ACC112 (cell line): ENCODE measurements around the gene FAM180A.

ENCODE experiments used
- H2AFZ ChIP-seq: fragments of 200-600 bp; sonication (generic); one replicate; pipeline ENCODE4 v1.6.0; 2017; ENCODE audit warnings: antibody characterized with exemption, low read length; ENCODE audit not compliant: unreplicated experiment
- H3K27ac ChIP-seq: fragments of 200-600 bp; sonication (generic); 2 replicates; pipeline ENCODE4 v1.5.1; 2014; ENCODE audit warnings: low read depth, mild to moderate bottlenecking, antibody characterized with exemption, low read length, moderate library complexity
- H3K27me3 ChIP-seq: fragments of 200-600 bp; sonication (generic); 2 replicates; pipeline ENCODE4 v1.6.1; 2014; ENCODE audit warnings: mild to moderate bottlenecking, antibody characterized with exemption, low read length, moderate library complexity, mixed read lengths; ENCODE audit not compliant: insufficient read depth
- H3K36me3 ChIP-seq: fragments of 200-600 bp; sonication (generic); 2 replicates; pipeline ENCODE4 v1.6.1; 2016; ENCODE audit warnings: mild to moderate bottlenecking, antibody characterized with exemption, low read length, moderate library complexity, mixed read lengths; ENCODE audit not compliant: insufficient read depth
- H3K4me1 ChIP-seq: fragments of 200-600 bp; sonication (generic); one replicate; pipeline ENCODE4 v1.6.1; 2016; ENCODE audit warnings: low read length, mixed read lengths; ENCODE audit not compliant: insufficient read depth, unreplicated experiment, control insufficient read depth
- H3K4me3 ChIP-seq: fragments of 200-600 bp; sonication (generic); 2 replicates; pipeline ENCODE4 v1.5.1; 2014; ENCODE audit warnings: mild to moderate bottlenecking, low read depth, low read length
- H3K79me2 ChIP-seq: fragments of 200-600 bp; sonication (generic); one replicate; pipeline ENCODE4 v1.6.0; 2016; ENCODE audit warnings: low read length; ENCODE audit not compliant: control insufficient read depth, unreplicated experiment, insufficient read depth

FAM180A gene

GRCh38 chr7:135771961-135772638 lies 23.5 kb upstream of the FAM180A start:
- H3K79me2 ChIP-seq, result no peaks in the 10 kb centered on the region
- H2AFZ ChIP-seq, result no peak overlapping the region
- no peaks in the 10 kb centered on the region for H3K36me3 ChIP-seq
- H3K4me1 ChIP-seq, result peaks cover 8% of the 10 kb centered on the region
- no peak overlapping the region for H3K4me3 ChIP-seq
- H3K27ac ChIP-seq, result no peak overlapping the region
- H3K27me3 ChIP-seq, result no peaks in the 10 kb centered on the region

GRCh38 chr7:135771051-135771450 lies 22.4 kb upstream of the FAM180A start:
- H3K4me1 ChIP-seq, result peaks cover 8% of the 10 kb centered on the region
- no peaks in the 10 kb centered on the region for H3K79me2 ChIP-seq
- no peak overlapping the region for H3K27ac ChIP-seq

GRCh38 chr7:135770139-135770710 lies 21.6 kb upstream of the FAM180A start:
- Histone ChIP-seq H3K4me1 (peaks cover 8% of the 10 kb centered on the region), H3K27ac (no peak overlapping the region), H3K79me2 (no peaks in the 10 kb centered on the region), H3K4me3 (no peak overlapping the region), H3K36me3 (no peaks in the 10 kb centered on the region), H3K27me3 (no peaks in the 10 kb centered on the region), H2AFZ (no peak overlapping the region)

More at GRCh38 chr7:135771051-135771450, 22.4 kb upstream of the FAM180A start:
- Histone ChIP-seq H3K4me3 (no peak overlapping the region), H3K27me3 (no peaks in the 10 kb centered on the region), H2AFZ (no peak overlapping the region), H3K36me3 (no peaks in the 10 kb centered on the region)

- H3K79me2 ChIP-seq, result no peaks in the 10 kb centered on the region
- H3K4me1 ChIP-seq, result peaks cover 8% of the 10 kb centered on the region
- H3K27me3 ChIP-seq, result no peaks in the 10 kb centered on the region
- no peak overlapping the region for H3K4me3 ChIP-seq
- H3K27ac ChIP-seq, result no peak overlapping the region
- H3K36me3 ChIP-seq, result no peaks in the 10 kb centered on the region
- H2AFZ ChIP-seq, result no peak overlapping the region
Observed at GRCh38 chr7:135769005-135769802, 20.6 kb upstream of the FAM180A start.

- no peaks in the 10 kb centered on the region for H3K36me3 ChIP-seq
- peaks cover 9% of the 10 kb centered on the region for H3K4me1 ChIP-seq
- H3K4me3 ChIP-seq, result no peak overlapping the region
- H2AFZ ChIP-seq, result no peak overlapping the region
- no peaks in the 10 kb centered on the region for H3K27me3 ChIP-seq
- H3K27ac ChIP-seq, result no peak overlapping the region
- H3K79me2 ChIP-seq, result no peaks in the 10 kb centered on the region
Observed at GRCh38 chr7:135768467-135768866, 19.9 kb upstream of the FAM180A start.

- no peaks in the 10 kb centered on the region for H3K36me3 ChIP-seq
- H3K27ac ChIP-seq, result no peak overlapping the region
- H3K79me2 ChIP-seq, result no peaks in the 10 kb centered on the region
- H3K4me3 ChIP-seq, result no peak overlapping the region
- no peak overlapping the region for H2AFZ ChIP-seq
- H3K27me3 ChIP-seq, result no peaks in the 10 kb centered on the region
- peaks cover 10% of the 10 kb centered on the region for H3K4me1 ChIP-seq
Observed at GRCh38 chr7:135768064-135768463, 19.5 kb upstream of the FAM180A start.

- Histone ChIP-seq H3K4me1 (peaks cover 24% of the 10 kb centered on the region), H3K27me3 (no peaks in the 10 kb centered on the region), H3K79me2 (no peaks in the 10 kb centered on the region), H2AFZ (no peak overlapping the region), H3K4me3 (no peak overlapping the region), H3K36me3 (no peaks in the 10 kb centered on the region), H3K27ac (peak overlapping the region; percentile 16; the same call in 1 of the 2 replicates)
Observed at GRCh38 chr7:135763261-135763660, 14.6 kb upstream of the FAM180A start.

- H3K4me1 ChIP-seq, result peaks cover 30% of the 10 kb centered on the region
- H3K27me3 ChIP-seq, result no peaks in the 10 kb centered on the region
- H3K4me3 ChIP-seq, result no peak overlapping the region
- H3K27ac ChIP-seq, result peak overlapping the region; percentile 71
- no peaks in the 10 kb centered on the region for H3K79me2 ChIP-seq
- no peaks in the 10 kb centered on the region for H3K36me3 ChIP-seq
- peak overlapping the region; percentile 80 for H2AFZ ChIP-seq
Observed at GRCh38 chr7:135761751-135762488, 13.3 kb upstream of the FAM180A start.

GRCh38 chr7:135759532-135759931 lies 10.9 kb upstream of the FAM180A start:
- Histone ChIP-seq H3K4me3 (no peak overlapping the region), H3K27ac (no peak overlapping the region; the same call in 1 of the 2 replicates), H3K79me2 (no peaks in the 10 kb centered on the region), H3K27me3 (no peaks in the 10 kb centered on the region), H3K36me3 (no peaks in the 10 kb centered on the region), H3K4me1 (peaks cover 30% of the 10 kb centered on the region), H2AFZ (no peak overlapping the region)

GRCh38 chr7:135758531-135758932 lies 9.9 kb upstream of the FAM180A start:
- peak overlapping the region; percentile 65 for H3K4me3 ChIP-seq
- peak overlapping the region; percentile 76 for H2AFZ ChIP-seq
- no peaks in the 10 kb centered on the region for H3K79me2 ChIP-seq
- H3K4me1 ChIP-seq, result peaks cover 29% of the 10 kb centered on the region
- H3K36me3 ChIP-seq, result no peaks in the 10 kb centered on the region
- H3K27me3 ChIP-seq, result no peaks in the 10 kb centered on the region
- H3K27ac ChIP-seq, result peak overlapping the region; percentile 84
